Prostate gland (tissue), 2 donors: ENCODE results near the gene MRLN.

Experiments
- CTCF ChIP-seq, 4 experiments: fragments of 200-600 bp in 2 of 4; fragments of 450-650 bp in 2 of 4; sonication (generic) in 2 of 4; IDR thresholded peaks; 1 replicate in 3 of 4; 2 replicates in 1 of 4; pipeline ENCODE4 v1.5.1; 2016 to 2019; ENCODE audit warnings: antibody characterized with exemption in 4 of 4, mild to moderate bottlenecking in 2 of 4, moderate library complexity in 2 of 4
- POLR2A ChIP-seq: fragments of 450-650 bp; IDR thresholded peaks from one replicate; pipeline ENCODE4 v1.6.1; 2016; ENCODE audit warnings: antibody characterized with exemption, mild to moderate bottlenecking
- POLR2AphosphoS5 ChIP-seq: sonication (generic); formaldehyde crosslinking; IDR thresholded peaks from one replicate; pipeline ENCODE4 v1.6.1; 2017; ENCODE audit warnings: antibody characterized with exemption

- TF ChIP-seq POLR2A (no peak), CTCF (IDR thresholded peaks at IDR 0.05) (no peak), POLR2AphosphoS5 (no peak)
Measured at GRCh38 chr10:59774451-59774850, 21.2 kb upstream of the MRLN start.
